GM21529 (cell line): ENCODE measurements around the gene IARS1.

Experiments used
- ATAC-seq: cut with Tn5 transposase; IDR thresholded peaks from one replicate; pipeline ENCODE4 v1.9.1; 2021; ENCODE audit not compliant: unreplicated experiment

Gene IARS1

DNA sequence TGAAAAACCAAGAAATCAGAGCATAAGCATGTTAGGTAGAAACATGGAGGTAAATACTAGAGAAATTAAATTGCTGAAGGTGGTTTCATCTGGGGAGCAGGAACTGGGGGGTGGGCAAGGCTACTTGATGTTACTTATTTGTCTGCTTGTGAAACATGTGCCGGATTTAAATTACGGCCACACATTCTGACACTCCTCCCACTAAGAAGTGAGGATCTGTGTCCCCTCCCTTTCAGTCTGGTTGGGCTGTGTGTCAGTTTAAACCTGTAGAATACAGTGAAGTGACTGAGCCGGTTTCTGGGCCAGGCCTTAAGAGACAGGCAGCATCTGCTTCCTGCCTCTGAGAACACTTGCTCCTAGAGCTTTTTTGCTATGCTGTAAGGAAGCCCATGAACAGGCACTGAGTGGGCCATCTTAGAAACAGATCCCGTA, 2.3 kb upstream of the IARS1 start:
- no peak for ATAC-seq

DNA sequence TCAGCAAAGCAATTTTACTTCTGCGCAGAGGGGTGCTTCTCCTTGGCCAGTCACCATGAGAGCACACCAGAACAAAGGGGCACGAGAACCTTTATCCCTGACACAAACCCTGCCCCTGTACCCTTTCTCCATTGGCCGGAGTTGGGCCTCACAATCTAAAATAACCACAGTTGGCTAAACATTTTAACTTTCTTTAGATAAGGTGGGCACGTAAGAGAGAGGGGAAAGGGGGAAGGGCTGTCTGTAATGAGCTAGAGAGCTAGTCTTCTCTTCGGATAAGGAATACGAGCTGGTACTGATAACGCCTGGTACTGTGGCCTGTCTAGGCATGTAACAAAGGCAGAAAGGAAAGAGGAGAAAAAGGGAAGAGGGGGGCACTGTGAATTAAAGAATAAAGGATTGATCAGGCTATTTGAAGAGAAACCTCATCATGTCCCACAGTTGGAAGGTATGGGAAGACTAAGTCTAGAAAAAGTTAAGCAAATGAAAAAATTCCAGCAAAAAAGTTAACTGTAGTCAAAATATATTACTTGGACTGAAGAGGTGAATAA, 1.8 kb upstream of the IARS1 start:
- no peak for ATAC-seq

DNA sequence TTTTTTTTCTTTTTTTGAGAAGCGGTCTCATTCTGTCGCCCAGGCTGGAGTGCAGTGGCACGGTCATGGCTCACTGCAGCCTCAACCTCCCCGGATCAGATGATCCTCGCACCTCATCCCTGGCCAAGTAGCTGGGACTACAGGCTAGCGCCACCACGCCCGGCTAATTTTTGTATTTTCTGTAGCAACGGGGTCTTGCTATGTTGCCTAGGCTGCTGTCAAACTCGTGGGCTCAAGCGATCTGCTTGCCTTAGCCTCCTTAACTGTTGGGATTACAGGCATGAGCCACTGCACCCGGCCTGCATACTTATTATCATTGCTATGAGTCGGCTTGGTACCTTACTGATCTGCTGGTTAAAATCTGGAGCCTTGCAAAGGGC, 790 bp upstream of the IARS1 start:
- no peak for ATAC-seq

DNA sequence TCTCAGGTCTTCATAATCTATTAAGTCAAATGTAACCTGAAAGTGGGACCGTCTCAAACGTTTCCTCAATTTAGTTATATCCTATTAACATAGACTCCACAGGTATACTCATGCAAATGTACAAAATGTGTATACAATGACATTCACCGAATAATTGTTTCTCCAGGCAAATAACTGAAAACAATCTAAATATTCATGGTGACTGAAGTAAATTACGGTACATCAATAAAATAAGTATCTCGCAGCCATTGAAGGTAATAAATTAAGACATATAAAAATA, 482 bp downstream of the IARS1 start:
- ATAC-seq, result no peak

DNA sequence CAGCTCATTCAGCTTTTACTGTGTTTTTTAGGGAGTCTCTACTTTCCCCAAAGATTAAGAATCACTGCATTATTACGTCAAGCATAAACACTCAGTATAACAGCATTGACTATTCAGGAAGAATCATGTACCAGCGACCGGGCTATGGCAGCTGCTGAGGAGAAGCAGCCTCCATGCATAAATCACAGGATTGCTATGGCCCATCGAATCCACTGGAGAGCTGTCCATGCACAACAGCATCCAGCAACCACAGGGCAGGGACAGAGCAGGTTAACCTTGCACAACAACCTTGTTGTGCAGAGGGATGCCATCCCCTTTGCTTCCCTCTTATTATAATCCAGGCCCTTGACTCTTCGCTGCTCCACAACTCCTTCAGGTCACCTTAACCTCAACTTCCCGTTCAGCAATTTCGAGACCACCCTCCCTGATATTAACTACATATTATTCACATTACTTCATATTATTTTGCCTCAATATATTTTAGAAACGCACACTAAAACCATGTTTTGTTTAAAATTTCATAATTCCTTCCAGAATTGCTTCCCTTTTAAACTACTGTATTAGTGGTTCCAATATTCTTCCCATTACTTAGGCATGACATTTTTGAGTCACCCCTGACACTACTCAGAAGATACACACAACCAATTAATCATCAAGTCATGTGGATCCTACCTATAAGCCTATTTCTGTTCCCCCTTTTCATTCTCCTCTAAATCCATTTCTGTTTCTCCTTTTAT, 991 bp downstream of the IARS1 start:
- no peak for ATAC-seq

DNA sequence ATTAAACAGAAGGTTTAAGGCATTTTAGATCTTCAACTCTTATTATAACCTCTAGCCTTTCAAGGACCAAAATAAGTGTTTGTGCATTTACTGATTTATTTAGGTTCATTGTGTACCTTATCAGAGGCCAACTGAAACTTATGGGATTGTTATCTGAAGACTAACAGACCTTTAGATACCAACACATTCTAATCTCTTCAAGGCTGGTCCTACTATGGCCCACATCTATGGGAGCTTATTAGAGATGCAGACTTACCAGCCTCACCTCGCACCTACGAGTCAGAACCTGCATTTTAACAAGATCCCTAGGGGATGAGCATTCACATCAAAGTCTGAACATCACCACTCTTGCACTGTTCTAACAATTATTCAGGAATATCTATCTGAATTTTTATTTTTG, 1.9 kb downstream of the IARS1 start:
- ATAC-seq, result no peak

DNA sequence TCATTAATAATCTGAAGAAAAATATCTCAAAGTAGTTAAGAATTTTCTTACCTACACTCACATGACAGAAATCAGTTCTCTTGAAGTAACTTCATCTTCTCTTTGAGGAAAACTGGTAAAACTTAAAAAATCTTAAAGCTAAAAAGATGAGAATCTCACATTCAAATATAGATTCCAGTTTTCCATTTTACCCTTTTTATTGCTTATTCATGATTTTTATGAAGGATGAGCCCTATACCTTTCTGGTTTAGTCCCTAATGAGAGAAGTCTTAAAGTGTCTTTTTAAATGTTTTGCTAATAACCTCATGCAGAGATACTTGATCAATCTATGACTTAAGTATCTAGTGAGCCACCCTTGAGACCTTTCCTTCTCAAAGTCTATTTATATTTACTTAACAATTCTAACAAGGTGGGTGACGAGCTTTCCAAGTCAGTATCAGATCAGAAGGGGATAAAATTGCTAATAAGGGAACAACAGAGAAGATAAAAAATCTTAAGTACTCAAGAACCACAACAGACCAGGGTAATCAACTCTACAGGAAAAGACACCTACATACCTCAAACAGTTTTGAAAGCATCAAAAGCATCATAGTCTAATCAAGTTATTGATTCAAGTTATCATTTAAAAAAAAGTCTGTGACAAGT, 2.6 kb downstream of the IARS1 start:
- ATAC-seq, result no peak

DNA sequence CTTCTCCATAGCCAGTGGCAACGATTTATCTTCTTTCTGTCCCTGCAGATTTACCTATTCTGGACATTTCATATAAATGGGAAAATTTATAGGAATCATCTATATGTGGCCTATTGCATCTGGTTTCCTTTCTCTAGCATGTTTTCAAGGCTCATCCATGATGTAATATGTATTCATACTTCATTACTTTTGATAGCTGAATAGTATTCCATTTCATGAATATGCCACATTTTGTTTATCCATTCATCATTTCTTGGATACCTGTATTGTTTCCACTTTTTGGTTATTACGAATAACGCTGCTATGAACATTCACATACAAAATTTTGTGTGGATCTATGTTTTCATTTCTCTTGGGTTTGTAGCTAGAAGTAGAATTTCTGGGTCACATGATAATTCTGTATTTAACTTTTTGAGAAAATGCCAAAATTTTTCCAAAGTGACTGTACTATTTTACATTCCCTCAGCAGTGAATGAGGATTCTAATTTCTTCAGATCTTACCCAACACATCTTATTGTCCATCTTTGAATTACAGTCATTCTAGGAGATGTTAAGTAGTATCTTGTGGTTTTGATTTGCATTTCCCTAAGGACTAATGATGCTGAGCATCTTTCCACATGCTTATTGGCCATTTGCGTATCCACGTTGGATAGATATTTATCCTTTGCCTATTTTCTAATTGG, 3.6 kb downstream of the IARS1 start:
- no peak for ATAC-seq

DNA sequence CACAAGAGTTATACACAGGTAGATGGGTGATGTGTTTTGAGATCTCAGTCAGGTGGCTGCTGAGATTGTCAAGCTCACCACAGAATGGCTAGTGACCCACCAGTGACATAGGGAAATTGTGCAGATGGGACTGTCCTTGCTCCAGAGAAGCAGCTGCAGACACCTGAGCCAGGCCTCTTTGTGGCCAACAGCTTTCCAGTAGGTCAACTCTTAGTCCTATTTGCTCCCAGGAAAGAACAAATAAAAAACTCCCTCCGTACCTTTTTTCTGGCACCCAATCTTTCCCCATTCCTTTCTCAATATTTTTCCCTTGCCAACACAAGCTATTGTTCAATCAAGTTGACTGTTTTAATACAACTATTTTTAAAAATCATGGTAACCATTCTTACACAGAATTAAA, 14.2 kb downstream of the IARS1 start:
- no peak for ATAC-seq

DNA sequence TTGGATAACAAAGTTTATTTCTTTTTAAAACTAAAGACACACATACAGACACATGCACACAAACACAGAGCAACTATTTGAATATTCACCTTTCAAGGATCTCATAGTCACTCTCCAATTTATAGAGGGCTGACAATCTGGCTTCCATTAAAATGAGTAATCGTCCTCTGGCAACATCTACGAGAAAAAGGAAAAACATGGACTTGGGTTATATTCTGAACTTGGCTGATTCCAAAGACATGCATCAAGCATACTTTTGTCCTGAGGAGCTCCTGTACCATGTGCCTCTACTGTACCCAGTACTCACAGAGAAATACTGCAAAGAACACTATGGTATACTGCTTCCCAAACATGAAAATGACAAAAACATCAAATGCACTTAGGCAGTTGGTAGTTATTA, 15.4 kb downstream of the IARS1 start:
- no peak for ATAC-seq

DNA sequence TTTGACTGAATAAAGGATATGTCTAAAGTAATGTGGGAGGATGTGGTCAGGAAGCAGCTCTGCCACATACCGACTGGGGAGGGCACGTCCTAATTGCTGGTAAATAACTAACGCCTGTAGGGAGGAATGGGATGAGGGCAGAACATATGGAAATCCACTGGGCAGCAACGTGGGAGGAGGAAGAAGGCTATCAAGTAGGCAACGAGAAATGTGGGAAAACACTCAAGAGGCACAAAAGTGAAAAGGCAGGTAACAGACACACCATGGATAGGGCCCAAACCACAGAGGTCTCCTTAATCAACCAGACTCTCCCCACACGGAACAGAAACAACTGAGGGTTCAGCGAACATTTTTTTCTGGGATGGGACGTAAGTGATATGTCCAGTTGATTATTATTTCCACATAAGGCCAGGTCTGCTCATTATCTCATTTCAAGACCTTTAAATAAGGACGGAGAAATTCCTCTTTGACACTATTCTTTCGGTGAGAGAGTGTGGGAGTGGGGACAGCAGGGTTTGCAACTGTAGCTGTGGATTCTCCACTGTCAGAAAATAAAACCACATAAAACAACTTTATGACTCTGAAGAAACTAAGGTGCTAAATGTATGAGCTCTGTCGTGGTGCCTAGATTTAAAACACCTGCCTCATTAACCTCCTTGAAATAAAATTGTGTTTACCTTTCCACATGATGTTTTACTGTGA, 17.0 kb downstream of the IARS1 start:
- ATAC-seq, result no peak

DNA sequence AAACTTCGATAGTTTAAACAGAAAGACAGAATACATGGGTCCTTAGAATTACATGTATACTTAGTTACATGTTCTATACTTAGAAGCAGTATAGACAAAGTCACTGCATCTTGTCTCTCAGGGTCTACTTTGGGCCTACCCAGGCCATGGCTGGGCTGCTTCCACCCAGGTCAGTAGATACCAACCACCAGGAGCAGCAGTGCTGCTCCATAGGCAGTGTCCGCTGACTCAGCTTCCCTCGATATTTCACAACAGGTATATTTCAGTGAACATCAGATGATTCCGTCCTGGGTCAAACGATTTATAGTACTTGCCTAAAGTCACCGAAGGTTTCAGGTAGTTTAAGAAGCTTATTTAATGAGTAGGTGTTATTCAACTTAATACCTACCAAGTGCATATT, 18.0 kb downstream of the IARS1 start:
- ATAC-seq, result no peak

DNA sequence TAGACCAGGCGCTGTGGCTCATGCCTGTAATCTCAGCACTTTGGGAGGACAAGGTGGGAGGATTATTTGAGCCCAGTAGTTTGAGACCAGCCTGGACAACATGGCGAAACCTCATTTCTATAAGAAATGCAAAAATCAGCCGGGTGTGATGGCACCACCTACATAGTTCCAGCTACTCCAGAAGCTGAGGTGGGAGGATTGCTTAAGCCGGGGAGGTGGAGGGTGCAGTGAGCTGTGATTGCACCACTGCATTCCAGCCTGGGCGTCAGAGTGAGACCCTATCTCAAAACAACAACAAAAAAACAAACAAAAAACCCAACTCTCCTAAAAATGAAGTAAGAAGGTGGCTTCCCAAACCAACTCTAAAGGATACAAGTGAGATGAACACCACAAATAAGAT, 23.0 kb downstream of the IARS1 start:
- ATAC-seq, result no peak

DNA sequence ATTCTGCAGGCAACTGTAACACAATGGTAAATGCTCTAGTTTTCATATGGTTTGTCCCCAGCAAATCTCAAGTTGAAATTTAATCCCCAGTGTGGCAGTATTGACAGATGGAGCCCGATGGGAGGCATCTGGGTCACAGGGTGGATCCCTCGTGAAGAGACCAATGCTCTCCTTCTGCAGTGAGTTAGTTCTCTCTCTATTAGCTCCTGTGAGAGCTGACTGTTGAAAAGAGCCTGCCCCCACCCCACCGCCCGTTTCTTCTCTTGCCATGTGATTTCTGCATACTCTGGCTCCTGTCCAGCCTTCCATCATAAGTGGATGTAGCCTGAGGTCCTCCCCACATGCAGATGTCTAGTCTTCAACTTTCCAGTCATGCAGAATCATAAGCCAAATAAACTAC, 27.0 kb downstream of the IARS1 start:
- ATAC-seq, result no peak

DNA sequence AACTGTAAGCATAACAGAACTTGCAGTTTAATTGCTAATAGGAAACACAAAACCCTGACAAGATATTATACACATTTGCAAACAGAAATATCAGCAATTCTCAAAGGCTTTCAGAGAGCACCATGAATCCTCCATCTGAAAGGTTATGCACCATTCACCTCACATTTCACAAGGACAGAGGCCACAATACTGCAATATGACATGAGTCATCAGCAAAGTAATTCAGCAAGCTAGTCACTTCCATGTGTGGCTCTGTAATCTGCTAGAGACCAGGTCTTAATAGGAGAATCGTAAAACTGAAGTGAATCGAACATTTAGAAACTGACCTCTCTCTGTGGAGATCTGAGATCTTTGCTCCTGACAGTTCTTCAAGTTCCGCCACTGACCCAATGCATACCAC, 28.3 kb downstream of the IARS1 start:
- no peak for ATAC-seq

DNA sequence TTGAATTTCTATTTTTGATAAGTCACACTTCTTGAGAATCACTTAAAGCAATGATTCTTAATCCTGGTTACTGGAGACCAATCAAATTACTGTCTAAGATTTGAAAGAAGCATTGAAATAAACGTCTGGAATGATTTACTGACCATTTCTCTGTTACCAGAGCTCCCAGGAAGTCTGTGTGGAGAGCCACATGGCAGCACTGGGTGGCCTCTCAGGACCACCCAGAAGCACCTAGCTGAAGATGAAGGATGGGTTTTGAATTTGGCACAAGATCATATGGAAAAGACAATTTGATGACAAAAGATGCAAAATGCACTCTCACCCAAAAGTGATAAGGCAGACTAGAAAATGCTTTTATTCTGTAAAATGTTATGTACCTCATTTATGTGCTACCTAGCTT, 30.4 kb downstream of the IARS1 start:
- no peak for ATAC-seq

DNA sequence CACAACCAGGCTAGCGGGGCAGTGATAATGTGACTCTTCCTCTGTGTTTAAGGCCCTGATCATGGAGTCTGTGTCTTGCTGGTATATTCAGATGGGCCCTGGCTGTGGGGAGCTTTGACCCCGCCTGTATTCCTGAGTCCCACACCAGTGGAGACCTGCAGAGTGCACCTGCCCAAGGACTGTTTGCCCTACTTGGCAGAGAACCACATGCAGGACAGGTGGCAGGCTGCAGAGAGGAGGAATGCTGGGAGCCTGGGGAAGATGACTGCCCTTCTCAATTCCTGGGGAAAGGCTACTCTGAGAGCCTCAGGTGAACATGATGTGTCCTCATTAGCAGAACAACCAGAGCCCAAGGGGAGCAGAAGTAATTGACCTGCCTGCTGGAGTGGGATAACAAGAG, 36.2 kb downstream of the IARS1 start:
- no peak for ATAC-seq

DNA sequence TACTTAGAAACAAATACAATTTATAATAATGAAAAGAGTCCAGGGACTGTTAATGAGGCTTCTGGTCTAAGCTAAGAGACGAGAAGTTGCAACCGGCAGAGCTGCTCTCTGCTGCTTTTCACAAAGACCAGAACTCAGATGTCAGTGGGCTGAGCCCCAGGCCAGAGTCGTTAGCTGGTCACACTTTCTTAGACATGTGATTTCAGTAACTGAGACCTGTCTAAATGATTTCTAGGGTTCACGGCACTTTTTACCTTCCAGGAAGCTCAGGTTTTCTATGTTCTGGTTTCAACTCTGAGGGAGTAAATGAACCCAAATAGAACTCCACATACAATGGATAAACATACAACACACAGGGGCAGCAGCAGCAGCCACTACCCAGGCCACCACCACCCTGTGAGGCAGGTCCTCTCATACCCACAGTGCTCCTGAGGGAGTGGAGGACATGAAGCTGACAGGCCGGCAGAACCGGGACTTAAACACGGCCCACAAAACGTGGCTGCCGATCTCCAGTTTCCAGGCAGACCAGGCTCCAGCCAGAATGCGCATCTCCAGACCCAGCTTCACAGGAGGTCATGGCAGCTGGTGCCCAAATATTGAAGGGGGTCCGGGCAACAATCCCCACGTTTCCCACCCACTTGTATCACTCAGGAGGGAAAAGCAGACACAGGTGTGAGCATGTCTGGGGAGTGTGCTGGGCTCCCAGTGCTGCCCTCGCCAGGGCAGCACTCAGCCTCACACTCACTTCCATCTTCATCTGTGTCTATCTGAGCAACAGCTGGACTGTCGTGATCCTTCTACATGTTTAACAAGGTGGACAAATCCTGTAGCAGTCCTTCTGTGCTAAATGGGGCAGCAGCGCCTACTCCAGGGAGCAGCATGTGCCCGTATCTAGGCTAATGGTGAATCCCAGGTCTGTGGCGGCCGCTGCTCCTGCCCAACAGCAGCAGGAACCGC, 38.8 kb downstream of the IARS1 start:
- no peak for ATAC-seq

DNA sequence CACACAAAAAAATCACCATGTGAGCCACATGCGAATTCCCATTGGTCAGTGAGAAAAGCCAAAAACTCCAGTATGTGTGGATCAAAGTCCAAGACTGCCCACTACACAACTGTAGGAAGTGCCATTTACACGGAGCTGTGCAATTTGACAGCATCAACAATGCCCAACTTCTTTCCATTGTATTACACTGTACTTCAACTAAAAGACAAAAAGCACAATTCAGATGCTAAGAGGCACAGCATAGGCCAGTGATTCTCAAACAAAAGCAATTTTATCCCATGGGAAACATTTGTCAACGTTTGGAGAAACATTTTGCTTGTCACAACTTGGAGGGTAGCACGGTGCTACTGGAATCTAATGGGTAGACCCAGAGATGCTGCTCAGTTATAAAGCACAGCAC, 39.8 kb downstream of the IARS1 start:
- ATAC-seq, result no peak

DNA sequence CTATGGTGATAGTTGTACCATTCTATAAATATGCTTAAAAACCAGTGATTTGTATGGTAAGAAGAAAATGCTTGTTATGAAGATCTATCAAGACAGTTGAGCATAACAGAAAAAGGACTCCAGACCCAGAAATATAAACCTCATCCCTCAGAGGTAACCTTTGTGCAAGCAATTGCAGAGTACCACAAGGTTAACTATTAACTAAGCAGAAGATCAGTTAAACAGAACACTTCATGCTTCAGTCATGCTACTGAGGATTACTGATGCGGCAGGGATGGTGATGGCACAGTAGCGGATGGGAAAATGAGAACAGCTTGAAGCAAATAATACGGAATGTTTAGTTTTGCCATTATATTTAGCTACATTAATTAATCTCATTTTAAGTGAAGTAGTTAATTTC, 45.5 kb downstream of the IARS1 start:
- ATAC-seq, result no peak

DNA sequence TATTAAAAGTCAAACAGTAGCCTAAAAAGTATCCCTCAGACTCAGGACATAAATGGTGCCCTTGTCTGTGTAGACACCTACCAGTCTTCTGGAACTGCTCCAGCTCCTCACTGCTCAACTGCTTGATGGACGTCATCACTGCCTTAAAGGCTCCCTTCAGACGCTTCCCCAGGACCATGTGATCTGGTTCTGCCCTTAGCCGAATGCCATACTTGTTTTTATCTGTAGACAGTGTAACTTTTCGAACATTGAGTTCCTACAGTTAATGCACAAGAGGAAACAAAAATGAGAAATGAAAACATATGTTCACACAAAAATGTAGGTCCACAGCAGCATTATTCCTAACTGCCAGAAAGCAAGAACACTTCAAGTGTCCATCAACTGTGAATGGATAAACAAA, 46.2 kb downstream of the IARS1 start:
- no peak for ATAC-seq
